ENCODE results near the gene TUBGCP4.

GRCh38 chr15:43329217-43329959, 41.5 kb upstream of the TUBGCP4 start:
- no peak for TF ChIP-seq REST (IDR thresholded peaks at IDR 0.05; ENCODE audit: low read depth, low read length)
- no peak for TF ChIP-seq FOSL2 (IDR thresholded peaks at IDR 0.05; ENCODE audit: borderline replicate concordance, low read depth)
- no peak for TF ChIP-seq CTCF (IDR thresholded peaks at IDR 0.05)
- no peak for TF ChIP-seq RCOR1 (IDR thresholded peaks at IDR 0.05; ENCODE audit: low read length)
- no peak for TF ChIP-seq ZBTB33 (IDR thresholded peaks at IDR 0.05; ENCODE audit: borderline replicate concordance, low read depth)
- no peak for TF ChIP-seq GABPA (IDR thresholded peaks at IDR 0.05; ENCODE audit: low read depth)
- TF ChIP-seq POLR2AphosphoS5 (IDR thresholded peaks at IDR 0.05; ENCODE audit: low read depth, low read length): no peak
- no peak for TF ChIP-seq EP300 (IDR thresholded peaks at IDR 0.05; ENCODE audit: borderline replicate concordance in 1 of 2, low read depth in 1 of 2, low read length in 1 of 2)
